ENCODE measurements around the gene RPL13A.

The RPL13A gene

GRCh38 chr19:49520705-49521319 lies 33.4 kb downstream of the RPL13A start:
- Mint-ChIP-seq H3K36me3 (ENCODE audit: low read depth) (peaks cover 97% of the 10 kb centered on the region), H3K4me3 (no peak overlapping the region), H3K27ac (peak overlapping the region; percentile 79), H3K4me1 (ENCODE audit: low read depth) (peaks cover 55% of the 10 kb centered on the region), H3K27me3 (no peaks in the 10 kb centered on the region), H3K9me3 (no peaks in the 10 kb centered on the region)
- intact Hi-C loops (cut with micrococcal nuclease): no loop called here

GRCh38 chr19:49524812-49525455 lies 37.5 kb downstream of the RPL13A start:
- Mint-ChIP-seq H3K27me3 (peaks cover 15% of the 10 kb centered on the region), H3K36me3 (ENCODE audit: low read depth) (peaks cover 97% of the 10 kb centered on the region), H3K4me3 (no peak overlapping the region), H3K9me3 (no peaks in the 10 kb centered on the region), H3K4me1 (ENCODE audit: low read depth) (peaks cover 48% of the 10 kb centered on the region), H3K27ac (peak overlapping the region; percentile 17)
- intact Hi-C loops (cut with micrococcal nuclease): no loop called here

GRCh38 chr19:49528211-49528771 lies 40.9 kb downstream of the RPL13A start:
- peaks cover 23% of the 10 kb centered on the region for H3K27me3 Mint-ChIP-seq
- peaks cover 97% of the 10 kb centered on the region for H3K36me3 Mint-ChIP-seq (ENCODE audit: low read depth)
- intact Hi-C loops (cut with micrococcal nuclease): no loop called here
- no peaks in the 10 kb centered on the region for H3K9me3 Mint-ChIP-seq
- peaks cover 51% of the 10 kb centered on the region for H3K4me1 Mint-ChIP-seq (ENCODE audit: low read depth)
- H3K4me3 Mint-ChIP-seq: peak overlapping the region; percentile 25
- H3K27ac Mint-ChIP-seq: peak overlapping the region; percentile 81

GRCh38 chr19:49530708-49531107 lies 43.3 kb downstream of the RPL13A start:
- Mint-ChIP-seq H3K4me3 (no peak overlapping the region), H3K27ac (no peak overlapping the region), H3K4me1 (ENCODE audit: low read depth) (peaks cover 59% of the 10 kb centered on the region), H3K27me3 (peaks cover 40% of the 10 kb centered on the region), H3K9me3 (no peaks in the 10 kb centered on the region), H3K36me3 (ENCODE audit: low read depth) (peaks cover 100% of the 10 kb centered on the region)
- intact Hi-C loops (cut with micrococcal nuclease): no loop called here

DNA sequence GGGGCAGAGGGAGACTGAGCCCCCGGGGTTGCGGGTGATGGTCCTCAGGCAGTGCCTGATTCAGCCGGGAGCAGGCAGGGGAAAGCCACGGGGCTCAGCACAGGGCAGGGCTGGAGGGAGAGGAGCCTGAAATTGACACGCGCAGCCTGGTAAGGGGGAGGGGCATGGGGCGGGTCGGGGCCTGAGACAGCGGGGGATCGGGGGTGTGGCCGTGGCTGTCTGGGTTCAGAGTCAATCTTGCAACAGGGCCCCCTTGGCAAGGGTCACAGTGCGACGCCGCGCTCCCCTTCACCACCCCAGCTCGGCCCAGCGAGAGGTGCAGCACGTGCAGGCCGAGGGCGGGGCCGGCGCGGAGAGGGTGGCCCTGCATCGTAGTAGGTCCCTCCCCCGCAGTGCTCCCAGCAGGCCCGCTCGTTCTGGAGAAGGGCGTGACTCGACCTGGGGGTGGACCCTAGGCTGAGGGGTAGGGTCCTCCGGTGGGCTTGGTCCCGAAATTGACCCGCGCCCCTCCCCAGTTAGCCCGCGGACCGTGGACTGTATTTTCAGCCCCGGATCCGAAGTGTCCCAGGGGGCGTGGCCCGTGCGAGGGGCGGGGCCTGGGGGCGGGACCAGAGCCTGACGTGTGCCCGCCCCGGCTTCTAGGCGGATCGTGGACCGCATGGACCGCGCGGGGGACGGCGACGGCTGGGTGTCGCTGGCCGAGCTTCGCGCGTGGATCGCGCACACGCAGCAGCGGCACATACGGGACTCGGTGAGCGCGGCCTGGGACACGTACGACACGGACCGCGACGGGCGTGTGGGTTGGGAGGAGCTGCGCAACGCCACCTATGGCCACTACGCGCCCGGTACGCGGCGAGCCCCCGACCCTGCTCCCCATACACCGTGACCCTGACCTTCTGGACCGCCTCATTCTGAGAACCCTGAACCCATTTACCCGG lies 46.4 kb downstream of the RPL13A start:
- Mint-ChIP-seq H3K4me3 (peak overlapping the region; percentile 80), H3K4me1 (ENCODE audit: low read depth) (peaks cover 51% of the 10 kb centered on the region), H3K27me3 (peaks cover 29% of the 10 kb centered on the region), H3K9me3 (no peaks in the 10 kb centered on the region), H3K36me3 (ENCODE audit: low read depth) (peaks cover 98% of the 10 kb centered on the region), H3K27ac (peak overlapping the region; percentile 71)
- intact Hi-C loops (cut with micrococcal nuclease): no loop called here

DNA sequence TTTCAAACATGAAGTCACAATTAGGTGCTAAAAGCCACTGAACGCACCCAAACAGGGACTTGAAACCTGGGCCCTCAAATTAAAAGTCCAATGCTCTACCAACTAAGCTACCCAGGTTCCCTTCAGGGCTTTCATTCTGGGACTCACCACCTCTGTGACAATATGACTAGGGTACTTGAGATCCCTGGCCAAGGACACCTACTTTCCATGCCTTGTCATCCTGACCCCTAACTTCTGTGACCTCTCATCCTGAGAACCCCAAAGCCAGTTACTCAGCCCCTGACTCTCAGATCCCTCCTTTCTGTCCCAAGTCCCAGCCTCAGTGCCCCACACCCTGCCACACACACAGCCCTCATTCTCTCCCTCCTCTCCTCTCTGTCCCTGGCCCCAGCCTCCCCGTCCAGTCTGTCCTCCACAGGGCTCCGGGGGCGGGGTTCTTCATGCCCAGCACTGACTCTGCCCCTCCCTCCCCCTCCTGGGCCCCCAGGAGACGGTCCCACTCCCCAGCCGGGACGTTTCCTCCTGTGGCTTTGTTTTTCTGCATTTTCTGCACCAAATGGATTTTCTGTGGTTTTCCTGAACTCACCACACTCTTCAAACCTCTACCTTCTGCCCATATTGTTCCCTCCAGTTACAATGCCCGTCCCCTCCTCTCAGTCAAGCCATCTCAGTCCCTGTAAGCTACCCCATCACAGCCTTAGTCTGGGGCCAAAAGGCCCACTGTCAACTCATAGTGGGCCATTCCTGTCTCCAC lies 47.4 kb downstream of the RPL13A start:
- H3K4me1 Mint-ChIP-seq (ENCODE audit: low read depth): peaks cover 45% of the 10 kb centered on the region
- intact Hi-C loops (cut with micrococcal nuclease): no loop called here
- peaks cover 25% of the 10 kb centered on the region for H3K27me3 Mint-ChIP-seq
- H3K36me3 Mint-ChIP-seq (ENCODE audit: low read depth): peaks cover 98% of the 10 kb centered on the region
- peak overlapping the region; percentile 80 for H3K4me3 Mint-ChIP-seq
- H3K27ac Mint-ChIP-seq: peak overlapping the region; percentile 71
- H3K9me3 Mint-ChIP-seq: no peaks in the 10 kb centered on the region

DNA sequence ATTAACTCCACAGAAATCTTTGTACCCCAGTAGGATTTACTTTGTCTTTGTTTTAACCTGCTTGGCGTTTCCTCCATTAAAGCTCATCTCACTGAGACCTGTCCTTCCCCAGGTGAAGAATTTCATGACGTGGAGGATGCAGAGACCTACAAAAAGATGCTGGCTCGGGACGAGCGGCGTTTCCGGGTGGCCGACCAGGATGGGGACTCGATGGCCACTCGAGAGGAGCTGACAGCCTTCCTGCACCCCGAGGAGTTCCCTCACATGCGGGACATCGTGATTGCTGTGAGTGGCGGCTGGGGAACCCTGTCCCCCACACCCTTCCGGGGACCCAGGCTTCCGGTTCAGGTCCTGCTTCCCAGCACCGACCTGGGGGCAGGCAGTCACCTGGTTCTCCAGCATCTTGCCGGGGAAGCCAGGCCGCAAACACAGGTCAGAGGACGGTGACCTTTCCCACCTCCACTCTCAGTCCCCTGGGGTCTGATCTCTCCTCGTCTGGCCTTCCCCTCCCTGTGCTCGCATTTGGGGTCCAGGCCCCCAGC lies 49.6 kb downstream of the RPL13A start:
- peaks cover 98% of the 10 kb centered on the region for H3K36me3 Mint-ChIP-seq (ENCODE audit: low read depth)
- no peak overlapping the region for H3K4me3 Mint-ChIP-seq
- intact Hi-C loops (cut with micrococcal nuclease): no loop called here
- no peak overlapping the region for H3K27ac Mint-ChIP-seq
- H3K4me1 Mint-ChIP-seq (ENCODE audit: low read depth): peaks cover 40% of the 10 kb centered on the region
- peaks cover 22% of the 10 kb centered on the region for H3K27me3 Mint-ChIP-seq
- no peaks in the 10 kb centered on the region for H3K9me3 Mint-ChIP-seq

- Mint-ChIP-seq H3K4me3 (no peak overlapping the region), H3K27ac (no peak overlapping the region), H3K4me1 (ENCODE audit: low read depth) (peaks cover 34% of the 10 kb centered on the region)
Measured at GRCh38 chr19:49538643-49539042, 51.2 kb downstream of the RPL13A start.

DNA sequence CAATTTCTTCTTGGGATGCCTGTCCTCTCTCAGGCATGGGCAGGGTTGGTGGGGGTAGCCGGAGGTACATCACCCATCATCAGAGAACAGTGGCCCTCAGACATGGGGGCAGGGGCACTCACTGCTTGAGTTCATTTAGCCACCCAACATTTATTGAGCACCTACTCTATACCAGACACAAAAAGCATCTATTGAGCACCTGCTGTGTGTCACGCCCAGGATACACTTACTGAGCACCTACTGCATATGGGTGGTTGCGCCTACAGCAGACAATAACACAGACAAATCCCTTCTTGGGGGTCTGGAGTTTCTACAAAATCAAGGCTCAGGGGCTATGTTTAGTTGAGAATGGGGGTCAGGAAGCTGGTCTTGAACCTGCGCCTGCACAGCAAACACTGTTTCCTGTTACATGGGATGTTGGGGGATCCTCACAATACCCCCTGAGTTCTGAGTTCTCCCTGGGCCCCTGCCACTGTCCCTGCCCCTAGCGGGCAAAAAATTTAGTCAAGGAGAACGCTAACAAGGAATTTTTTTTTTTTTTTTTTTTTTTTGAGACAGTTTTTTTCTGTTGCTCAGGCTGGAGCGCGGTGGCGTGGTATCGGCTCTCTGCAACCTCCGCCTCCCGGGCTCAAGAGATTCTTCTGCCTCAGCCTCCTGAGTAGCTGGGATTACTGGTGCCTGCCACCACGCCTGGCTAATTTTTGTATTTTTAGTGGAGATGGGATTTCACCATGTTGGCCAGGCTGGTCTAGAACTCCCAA lies 52.0 kb downstream of the RPL13A start:
- intact Hi-C loops (cut with micrococcal nuclease): no loop called here
- Mint-ChIP-seq H3K9me3 (no peaks in the 10 kb centered on the region), H3K4me1 (ENCODE audit: low read depth) (peaks cover 32% of the 10 kb centered on the region), H3K36me3 (ENCODE audit: low read depth) (peaks cover 98% of the 10 kb centered on the region), H3K4me3 (no peak overlapping the region), H3K27me3 (peaks cover 12% of the 10 kb centered on the region), H3K27ac (no peak overlapping the region)

More at GRCh38 chr19:49538643-49539042, 51.2 kb downstream of the RPL13A start:
- Mint-ChIP-seq H3K27me3 (peaks cover 16% of the 10 kb centered on the region), H3K9me3 (no peaks in the 10 kb centered on the region), H3K36me3 (ENCODE audit: low read depth) (peaks cover 98% of the 10 kb centered on the region)
- intact Hi-C loops (cut with micrococcal nuclease): no loop called here
